Hematopoietic multipotent progenitor cell treated with erythropoietin and hydrocortisone succinate and interleukin-3 and kit ligand, for 4 days (in vitro differentiated cells): ENCODE results near the gene PDYN.

Experiments used
- DNase-seq: peaks from one replicate; pipeline ENCODE4 v3.0.0-alpha.2; 2015

PDYN gene

GRCh38 chr20:1931830-1932229, 62.0 kb downstream of the PDYN start:
- DNase-seq = no peak

GRCh38 chr20:1930165-1930564, 63.7 kb downstream of the PDYN start:
- no peak for DNase-seq

- DNase-seq = no peak
Measured at GRCh38 chr20:1929460-1929859, 64.4 kb downstream of the PDYN start.

DNA sequence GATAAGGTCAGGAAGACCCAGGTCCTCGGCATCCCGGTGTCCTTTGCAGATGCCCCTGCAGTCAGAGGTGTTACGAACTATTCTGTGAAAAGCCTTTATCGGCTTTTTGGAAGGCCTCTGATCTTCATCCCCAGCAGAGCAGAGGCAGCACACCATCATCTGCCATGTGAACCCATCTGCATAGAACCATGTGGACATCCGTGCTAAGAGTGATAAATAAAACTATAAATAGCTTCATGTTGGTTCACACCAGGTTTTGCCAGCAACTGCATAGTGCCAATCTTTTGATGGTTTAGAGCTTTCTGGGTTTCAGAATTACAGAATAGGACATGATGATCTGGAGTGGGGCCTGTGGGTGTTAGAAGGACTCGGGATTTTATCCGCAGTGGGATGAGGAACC, 65.1 kb downstream of the PDYN start:
- DNase-seq = no peak
